Endothelial cell of umbilical vein (primary cell): ENCODE measurements around the gene CRYBB2. TPM values are rescaled to one million over a fixed set of nuclear protein-coding genes. Genes with fewer than 3 reads are reported as not detected.

Experiments
- Bru-seq: library from RNA; stranded (reverse); fragments of 400-500 nt; gene quantifications from one replicate; lab custom pipeline; 2021; lab: Mats Ljungman, UMichigan
- BruChase-seq, 2 experiments: library from RNA; stranded (reverse); fragments of 400-500 nt; gene quantifications; one replicate each; lab custom pipeline; 2021; lab: Mats Ljungman, UMichigan
- BruUV-seq: library from RNA; stranded (reverse); fragments of 400-500 nt; replicated peaks from 2 replicates; lab custom pipeline; 2021; lab: Mats Ljungman, UMichigan
- CTCF ChIA-PET: fragments of 300-600, 350-600 bp; sonication (Branson Sonifier 250); formaldehyde crosslinking; loops from one replicate; lab custom pipeline; 2021; ENCODE audit warnings: antibody characterized with exemption, inconsistent platforms; lab: Charles Lee
- POLR2A ChIA-PET: fragments of 300-600, 350-600 bp; sonication (Branson Sonifier 250); formaldehyde crosslinking; loops from one replicate; lab custom pipeline; 2021; ENCODE audit warnings: antibody characterized with exemption, inconsistent platforms; lab: Charles Lee
- DNase-seq: peaks from one replicate; pipeline ENCODE4 v3.0.0-alpha.2; 2011; ENCODE audit warnings: low read depth, low spot score
- FAIRE-seq: peaks from 2 replicates; lab custom pipeline; 2011; peaks lifted over from hg19 to GRCh38; lab: Jason Lieb, UNC
- H2AFZ ChIP-seq: 2 replicates; pipeline ENCODE4 v1.6.0; 2012; ENCODE audit warnings: low read depth, low read length, control low read depth, inconsistent platforms
- H3K27ac ChIP-seq: 2 replicates; pipeline ENCODE4 v1.5.1; 2011; ENCODE audit warnings: low read depth, mild to moderate bottlenecking, control low read depth, low read length, moderate library complexity; ENCODE audit not compliant: insufficient read depth
- H3K27me3 ChIP-seq, 2 experiments: 2 replicates each; pipeline versions ENCODE4 v1.6.0 to v1.6.1; 2011; ENCODE audit warnings: low read length in 2 of 2, mixed read lengths in 1 of 2; ENCODE audit not compliant: control insufficient read depth in 2 of 2, insufficient read depth in 2 of 2
- H3K36me3 ChIP-seq, 2 experiments: 2 replicates in 1 of 2; 3 replicates in 1 of 2; pipeline ENCODE4 v1.5.1; 2011; ENCODE audit warnings: low read length in 2 of 2, mild to moderate bottlenecking in 1 of 2, moderate library complexity in 1 of 2; ENCODE audit not compliant: control insufficient read depth in 2 of 2, insufficient read depth in 2 of 2; ENCODE audit errors: extremely low read depth in 1 of 2
- H3K4me1 ChIP-seq: 3 replicates; pipeline ENCODE4 v1.5.1; 2011; ENCODE audit warnings: mild to moderate bottlenecking, low read length; ENCODE audit not compliant: control insufficient read depth, insufficient read depth; ENCODE audit errors: extremely low read depth
- H3K4me2 ChIP-seq: 2 replicates; pipeline ENCODE4 v1.6.1; 2011; ENCODE audit warnings: low read length, control low read depth, mixed read lengths; ENCODE audit not compliant: insufficient read depth
- H3K4me3 ChIP-seq, 3 experiments: fragments of 200-600 bp in 1 of 3; sonication (generic), shearing (Covaris generic) in 1 of 3; replicated peaks in 1 of 3; 2 replicates each; pipeline ENCODE4 v1.5.1; 2011 to 2016; ENCODE audit warnings: control low read depth in 3 of 3, low read length in 3 of 3, mild to moderate bottlenecking in 2 of 3, inconsistent platforms in 1 of 3, low read depth in 1 of 3, moderate library complexity in 1 of 3; ENCODE audit not compliant: insufficient read depth in 1 of 3
- H3K79me2 ChIP-seq: 2 replicates; pipeline ENCODE4 v1.6.0; 2012; ENCODE audit warnings: low read length, inconsistent platforms; ENCODE audit not compliant: control insufficient read depth, insufficient read depth
- H3K9ac ChIP-seq: replicated peaks from 2 replicates; pipeline ENCODE3; 2011; ENCODE audit warnings: low read length, control low read depth; ENCODE audit not compliant: insufficient read depth; ENCODE audit errors: extremely low read depth
- H3K9me1 ChIP-seq: replicated peaks from 3 replicates; pipeline ENCODE4 v1.6.0; 2011; ENCODE audit warnings: mild to moderate bottlenecking, low read length; ENCODE audit not compliant: control insufficient read depth, insufficient read depth; ENCODE audit errors: extremely low read depth
- H3K9me3 ChIP-seq: replicated peaks from 2 replicates; pipeline ENCODE4 v1.5.1; 2012; ENCODE audit warnings: low read length, inconsistent platforms; ENCODE audit not compliant: control insufficient read depth, insufficient read depth
- H4K20me1 ChIP-seq: replicated peaks from 2 replicates; pipeline ENCODE3; 2011; ENCODE audit warnings: mild to moderate bottlenecking, low read length; ENCODE audit not compliant: control insufficient read depth, insufficient read depth; ENCODE audit errors: extremely low read depth
- EZH2 ChIP-seq: IDR thresholded peaks from 2 replicates; pipeline ENCODE4 v1.6.1; 2012; ENCODE audit warnings: borderline replicate concordance, low read depth, mild to moderate bottlenecking, moderate library complexity, low read length, inconsistent platforms; ENCODE audit not compliant: severe bottlenecking
- FOS ChIP-seq: IDR thresholded peaks from 2 replicates; pipeline ENCODE4 v1.6.1; 2011; ENCODE audit warnings: mild to moderate bottlenecking, low read length, moderate library complexity, borderline replicate concordance; ENCODE audit not compliant: insufficient read depth
- GATA2 ChIP-seq: IDR thresholded peaks from 2 replicates; pipeline ENCODE4 v1.7.0; 2011; ENCODE audit warnings: low read depth, mild to moderate bottlenecking, moderate library complexity, mixed read lengths, low read length; ENCODE audit not compliant: insufficient read length, insufficient read depth
- JUN ChIP-seq: IDR thresholded peaks from 2 replicates; pipeline ENCODE4 v1.6.1; 2011; ENCODE audit warnings: borderline replicate concordance, low read depth; ENCODE audit not compliant: insufficient read length, insufficient read depth
- MYC ChIP-seq: IDR thresholded peaks from one replicate; pipeline ENCODE4 v1.6.1; 2011; ENCODE audit warnings: mild to moderate bottlenecking, low read depth, low read length
- POLR2A ChIP-seq: IDR thresholded peaks from 2 replicates; pipeline ENCODE4 v1.6.1; 2012; ENCODE audit warnings: low read depth, mild to moderate bottlenecking, control low read depth, low read length
- POLR2AphosphoS5 ChIP-seq: IDR thresholded peaks from 2 replicates; pipeline ENCODE4 v1.6.1; 2012; ENCODE audit warnings: low read depth, mild to moderate bottlenecking, control low read depth, low read length, moderate library complexity; ENCODE audit not compliant: insufficient read depth
- dilution Hi-C: fragments of 300-500 bp; cut with MboI; formaldehyde crosslinking; loops from one replicate; pipeline ENCODE4 v1.15.0; 2019; ENCODE audit warnings: low sequenced_read_pairs; ENCODE audit not compliant: extremely low pct_ligation_motif_present
- intact Hi-C: fragments of 100-400 bp; cut with micrococcal nuclease; formaldehyde crosslinking; loops from one replicate; pipeline ENCODE4 v1.10.0; 2022
- long read RNA-seq: library from polyadenylated mRNA; stranded (forward); transcript quantifications from one replicate; pipeline ENCODE4 v2.0.0, GENCODE V29; 2021
- polyA minus RNA-seq, 3 experiments: library from RNA; depleted of rRNA, polyadenylated mRNA; stranded (reverse); fragments of >200 nt; gene quantifications; 1 replicate in 1 of 3; 2 replicates in 2 of 3; pipeline ENCODE4 v1.2.3, GENCODE V29; 2011
- polyA plus RNA-seq, 4 experiments: library from polyadenylated mRNA; depleted of rRNA in 3 of 4; stranded (reverse) in 3 of 4; unstranded in 1 of 4; fragments of >200 nt; gene quantifications; 2 replicates each; pipeline versions ENCODE4 v1.2.1 to v1.2.3, GENCODE V29; 2011 to 2012; ENCODE audit warnings: missing spikeins in 1 of 4
- total RNA-seq: library from RNA; stranded (reverse); gene quantifications from 2 replicates; pipeline ENCODE4 v1.2.3, GENCODE V29; 2021
- TF ChIP-seq, protein P1 (sequence below), 2 donors: IDR thresholded peaks; 1 replicate in 1 of 2; 2 replicates in 1 of 2; pipeline ENCODE4 v1.5.1; 2011; ENCODE audit warnings: low read length in 2 of 2, mild to moderate bottlenecking in 2 of 2, moderate library complexity in 2 of 2, control low read depth in 1 of 2, inconsistent platforms in 1 of 2, low read depth in 1 of 2; ENCODE audit not compliant: insufficient read depth in 1 of 2; ENCODE audit errors: extremely low read depth in 1 of 2
- TF ChIP-seq, protein P2 (sequence below): IDR thresholded peaks from 2 replicates; pipeline ENCODE4 v1.6.1; 2011; ENCODE audit not compliant: insufficient read depth, insufficient read length

The CRYBB2 gene, protein sequence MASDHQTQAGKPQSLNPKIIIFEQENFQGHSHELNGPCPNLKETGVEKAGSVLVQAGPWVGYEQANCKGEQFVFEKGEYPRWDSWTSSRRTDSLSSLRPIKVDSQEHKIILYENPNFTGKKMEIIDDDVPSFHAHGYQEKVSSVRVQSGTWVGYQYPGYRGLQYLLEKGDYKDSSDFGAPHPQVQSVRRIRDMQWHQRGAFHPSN
- total RNA-seq (1.4 TPM in 1 of 2 replicates, not detected in the other), polyA plus RNA-seq (0.24 and 0.36 TPM in 2 replicates), polyA minus RNA-seq (0.23 TPM in 1 of 2 replicates, not detected in the other), Bru-seq, nascent RNA (percentile 25 among the genes with signal in this experiment), BruChase-seq, experiment 1, labeled RNA remaining after a 6-hour chase (percentile 35 among the genes with signal in this experiment), BruChase-seq, experiment 2, labeled RNA remaining after a 2-hour chase (percentile 22 among the genes with signal in this experiment)
- polyA plus RNA-seq (2011; cell fraction: cytosol; rRNA removed): 0.35 and 0.38 TPM in 2 replicates
- polyA plus RNA-seq (2011; cell fraction: nucleus; rRNA removed): 1.6 and 1.7 TPM in 2 replicates
- polyA plus RNA-seq (2012): 0.41 TPM in 1 of 2 replicates, not detected in the other
- polyA minus RNA-seq (2011; cell fraction: cytosol; rRNA and poly(A)+ RNA removed): not detected
- 0.53 TPM in 1 of 2 replicates, not detected in the other for polyA minus RNA-seq (2011; cell fraction: nucleus; rRNA and poly(A)+ RNA removed)
- long read RNA-seq: 0 reads

DNA sequence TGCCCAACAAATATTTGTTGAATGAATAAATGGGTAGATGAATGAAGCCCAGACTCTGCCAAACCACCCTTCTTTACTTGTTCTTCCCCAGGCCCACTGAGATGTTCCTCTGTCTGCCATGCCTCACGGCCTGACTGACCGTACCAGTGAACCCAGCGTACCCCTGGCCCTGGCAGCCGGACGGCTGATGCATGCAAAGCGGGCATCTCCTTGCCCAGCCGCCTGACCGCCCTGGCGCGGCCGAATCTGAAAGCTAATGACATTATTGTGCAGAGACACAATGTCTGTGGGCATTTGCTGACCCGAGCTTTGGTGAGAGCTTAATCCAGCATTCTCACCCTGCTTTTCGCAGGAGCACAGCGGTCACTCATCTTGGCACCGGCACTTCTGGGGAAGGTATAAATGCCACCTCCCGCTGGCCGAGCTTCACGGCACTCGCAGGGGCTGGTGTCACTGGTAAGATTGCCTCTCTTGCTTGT is at the start of gene CRYBB2:
CRYBB2 (plus strand) TSS at position 429 of the 479 bp plus-strand sequence. CDS start 1,791 bp downstream, outside the sequence.
- FAIRE-seq (no peak), DNase-seq (no peak)
- Histone ChIP-seq H3K36me3 (no peaks in the 10 kb centered on the region), H3K9me3 (no peaks in the 10 kb centered on the region), H3K4me3 (no peak within 1 kb of the TSS), H3K9me1 (no peaks in the 10 kb centered on the region), H2AFZ (no peak within 1 kb of the TSS), H3K27me3 (peaks cover 0 to 8% of the 10 kb centered on the region in 2 experiments), H3K27ac (no peak within 1 kb of the TSS), H3K4me2 (no peak within 1 kb of the TSS), H3K4me1 (no peaks in the 10 kb centered on the region), H3K79me2 (no peaks in the 10 kb centered on the region), H4K20me1 (no peaks in the 10 kb centered on the region), H3K9ac (no peak within 1 kb of the TSS)
- ChIA-PET POLR2A (no interaction called here), CTCF (interaction anchor here (1.6 kb wide), 1 partner anchor 17 kb away, joined by 5 read pairs; no protein-coding TSS in a partner anchor)
- dilution Hi-C loops: no loop called here
- BruUV-seq: no TSS peak
- TF ChIP-seq GATA2 (no peak), POLR2A (no peak), JUN (no peak), MYC (no peak), POLR2AphosphoS5 (no peak), EZH2 (no peak), FOS (no peak)
- TF ChIP-seq, protein P1, sequence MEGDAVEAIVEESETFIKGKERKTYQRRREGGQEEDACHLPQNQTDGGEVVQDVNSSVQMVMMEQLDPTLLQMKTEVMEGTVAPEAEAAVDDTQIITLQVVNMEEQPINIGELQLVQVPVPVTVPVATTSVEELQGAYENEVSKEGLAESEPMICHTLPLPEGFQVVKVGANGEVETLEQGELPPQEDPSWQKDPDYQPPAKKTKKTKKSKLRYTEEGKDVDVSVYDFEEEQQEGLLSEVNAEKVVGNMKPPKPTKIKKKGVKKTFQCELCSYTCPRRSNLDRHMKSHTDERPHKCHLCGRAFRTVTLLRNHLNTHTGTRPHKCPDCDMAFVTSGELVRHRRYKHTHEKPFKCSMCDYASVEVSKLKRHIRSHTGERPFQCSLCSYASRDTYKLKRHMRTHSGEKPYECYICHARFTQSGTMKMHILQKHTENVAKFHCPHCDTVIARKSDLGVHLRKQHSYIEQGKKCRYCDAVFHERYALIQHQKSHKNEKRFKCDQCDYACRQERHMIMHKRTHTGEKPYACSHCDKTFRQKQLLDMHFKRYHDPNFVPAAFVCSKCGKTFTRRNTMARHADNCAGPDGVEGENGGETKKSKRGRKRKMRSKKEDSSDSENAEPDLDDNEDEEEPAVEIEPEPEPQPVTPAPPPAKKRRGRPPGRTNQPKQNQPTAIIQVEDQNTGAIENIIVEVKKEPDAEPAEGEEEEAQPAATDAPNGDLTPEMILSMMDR (IDR thresholded peaks at IDR 0.05; ENCODE audit: extremely low read depth in 1 of 2, insufficient read depth in 1 of 2, low read depth in 1 of 2, low read length in 2 of 2): no peak
- TF ChIP-seq, protein P2, sequence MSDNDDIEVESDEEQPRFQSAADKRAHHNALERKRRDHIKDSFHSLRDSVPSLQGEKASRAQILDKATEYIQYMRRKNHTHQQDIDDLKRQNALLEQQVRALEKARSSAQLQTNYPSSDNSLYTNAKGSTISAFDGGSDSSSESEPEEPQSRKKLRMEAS: no peak
- intact Hi-C loops: no loop called here
